Activated T-helper 1 cell treated with Interleukin-2 at 50 U/mL for 16 hours (primary cell): ENCODE results near the gene DCPS.
"Not testable (repeated sequence)": the region's sequence is repeated elsewhere in the genome, so short reads cannot be mapped to it uniquely, and the experiment has no call there.

ENCODE experiments used
- DNase-seq: peaks from one replicate; pipeline ENCODE4 v3.0.0-alpha.2; 2020; ENCODE audit warnings: low read depth

The DCPS gene

DNA sequence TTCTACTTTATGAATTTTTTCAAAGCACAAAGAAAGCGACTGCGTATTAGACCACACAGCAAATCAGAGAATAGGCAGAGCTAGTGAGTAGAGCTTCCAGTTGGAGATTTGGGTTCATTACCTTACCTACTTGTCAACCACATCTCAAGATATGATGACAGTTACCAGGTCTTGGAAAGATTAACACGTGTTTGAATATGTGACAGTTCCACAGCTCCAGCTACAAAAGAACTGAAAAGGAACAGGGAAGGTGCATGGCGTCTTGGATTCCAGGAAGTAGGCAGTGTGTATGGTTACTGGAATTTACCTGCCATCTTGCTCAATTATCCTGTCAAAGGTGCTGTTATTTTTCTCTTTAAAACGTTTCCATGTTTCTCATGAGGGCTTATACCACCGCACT is 15.6 kb upstream of the DCPS start:
- DNase-seq, result no peak

DNA sequence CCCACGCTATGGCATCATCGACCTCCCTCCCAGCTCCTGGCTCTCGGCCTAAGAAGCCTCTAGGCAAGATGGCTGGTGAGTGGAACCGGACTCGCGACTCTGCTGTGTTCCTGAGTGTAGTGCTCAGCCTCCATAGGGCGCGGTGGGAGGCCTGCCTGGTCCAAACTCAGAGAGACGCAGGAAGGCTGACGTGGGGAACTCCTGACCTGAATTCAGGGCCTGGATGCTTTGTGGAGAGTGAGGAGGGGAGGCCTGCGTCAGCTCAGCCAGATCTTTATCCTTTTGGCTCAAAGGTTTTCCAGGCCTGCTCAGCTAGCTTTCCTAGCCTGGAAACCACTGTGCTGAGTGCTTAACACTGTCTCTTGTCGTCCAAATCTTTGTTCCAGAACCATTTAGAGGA is 13.0 kb upstream of the DCPS start:
- no peak for DNase-seq

GRCh38 chr11:126293726-126294125 is 10.1 kb upstream of the DCPS start:
- no peak for DNase-seq

GRCh38 chr11:126297004-126297403 is 6.9 kb upstream of the DCPS start:
- no peak for DNase-seq

DNA sequence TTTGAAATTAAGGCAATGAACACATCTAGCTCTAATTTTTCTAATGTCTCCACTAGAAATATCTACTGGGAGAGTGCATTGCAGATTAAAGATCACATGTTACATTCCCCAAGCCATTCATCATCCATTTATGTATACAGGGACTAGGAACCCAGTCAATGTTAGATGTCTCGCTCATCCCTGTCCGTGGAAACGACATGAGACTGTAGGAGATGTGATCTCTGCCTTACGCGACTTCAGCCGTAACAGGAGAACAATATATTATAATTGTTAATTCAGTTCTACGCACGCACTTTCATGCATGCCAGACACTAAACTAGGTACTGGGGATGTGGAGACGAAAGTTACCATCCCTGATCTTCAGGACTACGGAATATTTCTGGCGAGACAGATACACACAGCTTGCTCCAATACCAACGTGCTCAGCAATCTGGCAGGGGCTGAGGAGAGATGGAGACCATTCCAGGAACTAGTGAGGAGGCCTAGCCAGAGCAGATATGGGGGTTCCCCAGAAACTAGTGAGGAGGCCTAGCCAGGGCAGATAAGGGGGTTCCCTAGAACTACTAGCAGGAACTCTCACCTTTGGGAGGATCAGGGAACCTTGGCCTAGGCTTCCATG is 706 bp downstream of the DCPS start:
- no peak for DNase-seq

DNA sequence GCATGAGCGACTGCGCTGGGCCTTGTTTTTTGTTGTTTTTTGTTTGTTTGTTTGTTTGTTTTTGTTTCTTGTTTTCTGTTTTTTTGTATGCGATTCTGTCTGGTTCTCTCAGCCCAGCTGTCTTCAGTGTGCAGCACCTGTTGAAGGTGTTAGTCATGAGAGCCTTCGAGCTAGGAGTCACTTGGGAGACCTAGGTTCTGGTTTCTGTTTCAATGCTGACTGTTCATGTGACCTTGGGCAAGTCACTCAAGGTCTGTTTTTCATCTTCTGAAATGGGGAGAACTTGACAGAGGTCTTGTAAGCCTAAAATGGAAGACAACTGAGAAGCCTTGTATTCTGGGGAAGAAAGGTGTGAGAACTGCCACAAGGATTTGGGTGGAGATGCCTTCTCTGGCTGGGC is 1.8 kb downstream of the DCPS start:
- DNase-seq, result no peak

DNA sequence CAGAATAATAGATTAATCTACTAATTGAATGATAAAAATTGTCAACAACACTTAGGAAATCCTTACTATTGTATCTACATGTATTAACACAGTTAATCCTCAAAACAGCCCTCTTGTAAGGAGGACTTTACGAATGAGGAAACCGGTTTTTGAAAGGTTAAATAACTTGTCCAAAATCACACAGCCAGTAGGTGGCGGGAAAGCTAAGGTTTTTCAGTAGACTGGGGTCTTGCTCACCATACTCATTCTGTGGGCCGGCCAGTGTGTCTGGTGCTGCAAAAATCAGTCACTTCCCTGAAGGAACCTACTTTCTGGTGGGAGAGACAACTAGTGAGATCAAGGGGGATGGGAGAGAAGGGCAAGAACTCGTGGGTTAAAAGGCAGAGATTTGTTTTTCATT is 3.8 kb downstream of the DCPS start:
- no peak for DNase-seq

GRCh38 chr11:126308271-126308671 is 4.4 kb downstream of the DCPS start:
- no peak for DNase-seq

DNA sequence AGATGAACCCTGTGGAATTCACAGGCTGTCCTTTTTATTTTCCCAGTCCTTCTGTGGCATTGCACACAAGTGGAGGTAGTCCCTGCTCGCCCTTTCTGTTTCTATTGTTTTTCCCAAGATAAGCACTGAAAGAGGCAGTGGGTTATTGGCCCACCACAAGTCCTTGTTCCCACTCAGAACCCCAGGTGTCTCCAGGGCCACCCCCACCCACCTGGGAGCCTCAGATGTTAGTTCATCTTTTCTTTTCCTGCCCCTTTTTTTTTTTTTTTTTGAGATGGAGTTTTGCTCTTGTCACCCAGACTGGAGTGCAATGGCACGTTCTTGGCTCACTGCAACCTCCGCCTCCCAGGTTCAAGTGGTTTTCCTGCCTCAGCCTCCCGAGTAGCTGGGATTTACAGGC is 4.9 kb downstream of the DCPS start:
- not testable (repeated sequence) for DNase-seq

- DNase-seq, result peak; percentile 25
These were observed 6.5 kb downstream of the DCPS start for GRCh38 chr11:126310200-126310991.

DNA sequence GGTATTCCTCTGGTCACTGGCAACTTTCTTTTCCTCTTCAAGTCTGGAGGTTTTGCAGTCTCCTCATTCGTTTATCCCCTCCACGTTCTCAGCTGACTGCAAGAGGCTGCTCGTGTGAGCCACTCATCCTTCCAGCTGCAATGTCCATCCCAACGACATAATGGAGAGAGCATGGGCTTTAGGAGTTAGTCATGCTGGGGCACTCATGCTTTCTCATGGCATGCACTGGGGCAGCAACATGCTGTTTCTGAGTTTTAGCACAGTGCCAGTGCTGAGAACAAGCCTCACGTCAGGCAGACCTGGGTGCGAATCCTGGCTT is 7.1 kb downstream of the DCPS start:
- no peak for DNase-seq

GRCh38 chr11:126311401-126312291 is 7.8 kb downstream of the DCPS start:
- DNase-seq, result no peak

GRCh38 chr11:126312961-126313360 is 9.1 kb downstream of the DCPS start:
- DNase-seq, result no peak

DNA sequence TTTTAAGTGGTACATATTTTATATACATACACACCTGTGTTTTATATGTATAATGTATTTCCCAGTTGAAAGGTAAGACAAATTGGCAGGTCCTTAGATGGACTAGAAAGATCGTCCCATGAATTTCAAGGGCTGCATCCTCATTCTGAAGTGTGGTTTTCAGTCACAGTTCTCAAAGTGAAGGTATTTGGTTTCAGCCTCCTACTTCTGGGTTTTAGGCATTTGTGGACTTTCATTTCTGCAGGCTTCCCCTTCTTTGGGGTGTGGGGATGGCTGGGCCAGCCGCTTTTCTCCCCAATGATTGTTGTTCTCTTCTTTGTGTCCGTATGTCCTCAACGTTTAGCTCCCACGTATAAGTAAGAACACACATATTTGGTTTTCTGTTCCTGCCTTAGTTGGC is 10.0 kb downstream of the DCPS start:
- no peak for DNase-seq

GRCh38 chr11:126317432-126317755 is 13.5 kb downstream of the DCPS start:
- DNase-seq, result no peak

DNA sequence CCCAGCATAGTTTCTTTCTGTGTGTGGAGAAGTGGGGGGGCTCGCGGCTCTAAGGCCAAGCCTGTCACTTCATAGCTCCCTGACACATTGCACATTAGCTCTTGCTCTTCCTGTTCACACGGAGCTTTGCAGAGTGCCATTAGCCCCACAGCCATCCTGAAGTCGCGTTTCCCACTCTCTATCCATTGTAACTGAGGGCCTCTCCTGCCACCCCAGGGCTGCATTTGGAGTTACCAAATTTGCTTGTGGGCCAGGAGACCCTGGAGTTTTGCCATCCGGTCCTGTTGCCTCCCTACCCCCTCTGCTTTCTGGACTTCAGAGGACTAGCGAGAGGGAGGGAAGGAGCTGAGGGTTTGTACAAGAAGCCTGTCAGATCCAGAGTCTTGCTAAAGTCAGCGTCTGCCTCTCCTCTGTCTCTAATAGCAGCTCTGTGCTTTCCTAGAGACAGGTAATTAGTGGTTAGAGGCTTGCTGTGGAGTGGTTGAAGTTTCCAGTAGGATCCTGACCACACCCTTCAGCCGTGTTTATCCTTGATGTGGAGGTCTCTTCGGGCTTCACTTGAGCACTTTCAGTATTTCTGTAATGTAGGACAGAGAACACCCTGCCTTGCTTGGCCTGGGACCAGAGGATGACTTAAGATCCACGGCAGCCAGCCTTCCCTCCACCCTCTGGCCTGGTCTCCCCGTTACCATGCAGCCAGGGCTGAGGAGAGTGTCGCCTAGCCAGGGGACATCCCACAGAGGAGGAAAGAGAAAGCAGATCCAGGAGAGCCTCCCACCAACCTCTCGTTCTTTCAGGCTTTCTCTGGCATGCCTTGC is 14.1 kb downstream of the DCPS start:
- DNase-seq, result no peak

- DNase-seq, result no peak
These were observed 14.9 kb downstream of the DCPS start for GRCh38 chr11:126318574-126319373.

DNA sequence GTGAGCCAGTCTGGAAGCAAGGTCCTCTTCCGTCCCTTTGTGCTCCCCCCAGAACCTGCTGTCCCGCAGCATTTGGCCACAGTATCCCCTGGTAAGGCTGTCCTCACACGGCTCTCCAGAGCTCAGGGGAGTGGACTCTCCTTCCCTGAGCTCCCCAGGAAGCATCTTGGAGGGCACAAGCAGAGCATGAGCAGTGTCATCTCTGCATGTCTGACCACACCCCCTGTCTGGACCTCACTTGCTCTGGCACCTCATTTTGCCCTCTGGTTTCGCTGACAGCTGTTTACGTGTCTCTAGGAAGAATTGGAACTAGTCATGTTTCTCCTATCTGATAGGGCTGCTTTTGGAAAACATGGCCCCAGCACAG is 15.5 kb downstream of the DCPS start:
- no peak for DNase-seq

GRCh38 chr11:126322996-126323395 is 19.1 kb downstream of the DCPS start:
- DNase-seq, result no peak

- no peak for DNase-seq
These were observed 23.6 kb downstream of the DCPS start for GRCh38 chr11:126327281-126328000.

GRCh38 chr11:126328001-126328390 is 24.1 kb downstream of the DCPS start:
- no peak for DNase-seq
